CD1c-positive myeloid dendritic cell (primary cell): ENCODE results near the gene DUSP14.

Experiments
- DNase-seq: peaks from one replicate; pipeline ENCODE4 v3.0.0-alpha.2; 2016; ENCODE audit errors: extremely low spot score

Gene DUSP14

GRCh38 chr17:37558299-37558698 lies 68.6 kb downstream of the DUSP14 start:
- no peak for DNase-seq

GRCh38 chr17:37562016-37562745 lies 72.5 kb downstream of the DUSP14 start:
- DNase-seq: no peak
